Measurements from ENCODE around the gene NFATC3.

NFATC3 gene

DNA sequence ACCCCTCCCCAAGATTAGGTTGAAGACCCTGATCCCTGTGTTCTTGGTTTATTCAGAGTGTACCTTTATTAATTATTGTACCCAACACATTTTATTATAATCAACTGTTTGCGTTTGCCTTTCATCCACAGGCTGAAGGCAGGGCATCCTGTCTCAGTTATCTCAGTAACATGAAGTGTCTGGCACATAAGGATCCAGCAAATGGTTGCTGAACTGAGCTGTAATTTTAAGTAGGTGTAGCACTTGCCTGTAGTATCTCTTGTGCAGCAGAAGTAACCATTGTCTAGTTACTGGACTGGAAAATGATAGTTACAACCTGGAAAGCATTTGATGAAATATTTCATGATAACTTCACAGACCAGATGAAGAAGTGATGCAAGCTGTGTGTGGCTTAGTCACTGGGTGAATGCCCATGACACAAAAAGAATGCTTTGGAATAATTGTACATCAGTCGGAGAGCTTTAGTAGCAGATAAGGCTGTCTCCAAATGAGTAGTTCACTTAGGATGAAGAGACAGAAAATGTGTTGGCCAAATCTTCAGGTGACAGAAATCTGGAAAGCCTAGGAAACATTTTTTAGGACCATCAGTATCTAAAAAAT is 94.1 kb downstream of the NFATC3 start:
- TF ChIP-seq, protein P1, sequence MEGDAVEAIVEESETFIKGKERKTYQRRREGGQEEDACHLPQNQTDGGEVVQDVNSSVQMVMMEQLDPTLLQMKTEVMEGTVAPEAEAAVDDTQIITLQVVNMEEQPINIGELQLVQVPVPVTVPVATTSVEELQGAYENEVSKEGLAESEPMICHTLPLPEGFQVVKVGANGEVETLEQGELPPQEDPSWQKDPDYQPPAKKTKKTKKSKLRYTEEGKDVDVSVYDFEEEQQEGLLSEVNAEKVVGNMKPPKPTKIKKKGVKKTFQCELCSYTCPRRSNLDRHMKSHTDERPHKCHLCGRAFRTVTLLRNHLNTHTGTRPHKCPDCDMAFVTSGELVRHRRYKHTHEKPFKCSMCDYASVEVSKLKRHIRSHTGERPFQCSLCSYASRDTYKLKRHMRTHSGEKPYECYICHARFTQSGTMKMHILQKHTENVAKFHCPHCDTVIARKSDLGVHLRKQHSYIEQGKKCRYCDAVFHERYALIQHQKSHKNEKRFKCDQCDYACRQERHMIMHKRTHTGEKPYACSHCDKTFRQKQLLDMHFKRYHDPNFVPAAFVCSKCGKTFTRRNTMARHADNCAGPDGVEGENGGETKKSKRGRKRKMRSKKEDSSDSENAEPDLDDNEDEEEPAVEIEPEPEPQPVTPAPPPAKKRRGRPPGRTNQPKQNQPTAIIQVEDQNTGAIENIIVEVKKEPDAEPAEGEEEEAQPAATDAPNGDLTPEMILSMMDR (IDR thresholded peaks at IDR 0.05; ENCODE audit: low read depth, low read length, missing control alignments) = no peak
- DNase-seq (ENCODE audit: low read depth) = no peak
- no peak overlapping the region for H3K4me3 ChIP-seq (ENCODE audit: low read depth, low read length)

DNA sequence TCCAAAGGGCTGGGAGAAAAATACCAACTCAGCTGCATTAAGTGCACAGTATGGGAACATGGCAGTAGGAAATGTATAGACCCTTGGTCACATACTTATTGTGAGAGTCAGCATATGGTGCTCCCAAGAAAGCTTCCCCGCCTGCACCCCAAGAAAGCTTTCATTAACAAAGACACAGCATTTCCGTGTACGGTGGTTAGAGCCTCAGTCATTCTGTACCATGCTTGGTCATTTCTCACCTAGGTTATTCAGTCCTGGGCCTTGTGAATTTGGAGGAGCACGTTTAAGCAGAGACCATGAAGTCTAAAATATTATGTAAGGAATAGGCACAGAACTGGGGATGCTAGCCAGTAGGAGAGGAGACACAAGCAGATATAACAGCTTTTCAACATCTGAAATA is 94.7 kb downstream of the NFATC3 start:
- TF ChIP-seq, protein P1 (IDR thresholded peaks at IDR 0.05; ENCODE audit: low read depth, low read length, missing control alignments) = no peak
- H3K4me3 ChIP-seq (ENCODE audit: low read depth, low read length) = no peak overlapping the region
- DNase-seq (ENCODE audit: low read depth) = no peak

DNA sequence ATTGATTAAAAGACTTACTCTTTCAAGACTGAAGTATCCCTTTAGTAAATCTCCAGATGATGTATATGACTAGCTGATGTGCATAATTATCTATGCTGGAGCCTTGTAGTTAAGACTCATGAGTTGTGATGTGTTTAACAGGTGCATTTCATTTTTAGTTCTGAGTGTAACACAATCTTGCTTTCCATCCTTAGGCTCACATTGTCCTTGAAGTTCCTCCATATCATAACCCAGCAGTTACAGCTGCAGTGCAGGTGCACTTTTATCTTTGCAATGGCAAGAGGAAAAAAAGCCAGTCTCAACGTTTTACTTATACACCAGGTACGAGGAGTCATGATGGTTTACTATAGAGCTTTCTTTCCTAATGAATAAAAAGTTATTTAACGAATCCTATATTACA is 97.9 kb downstream of the NFATC3 start:
- TF ChIP-seq, protein P1 (IDR thresholded peaks at IDR 0.05; ENCODE audit: low read depth, low read length, missing control alignments) = no peak
- no peak overlapping the region for H3K4me3 ChIP-seq (ENCODE audit: low read depth, low read length)
- DNase-seq (ENCODE audit: low read depth) = no peak

DNA sequence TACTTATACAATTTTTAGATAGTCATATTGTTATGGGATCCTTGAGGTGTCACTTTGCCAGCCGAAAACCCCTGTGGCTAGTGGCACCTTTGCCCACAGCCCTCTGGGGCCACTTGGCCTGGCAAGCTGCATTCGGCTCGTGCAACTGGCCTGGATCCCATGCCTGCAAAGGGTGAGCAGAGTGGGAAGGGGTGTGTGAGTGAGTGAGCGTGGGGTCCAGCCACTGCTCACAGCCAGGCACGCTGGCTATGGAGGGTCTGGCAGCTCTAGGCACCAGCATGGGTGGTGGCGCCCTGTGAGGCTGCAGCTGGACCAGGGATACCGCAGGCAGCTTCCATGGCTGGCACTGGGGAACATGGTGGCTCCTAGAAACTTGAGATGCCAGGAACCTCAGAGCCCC is 101.7 kb downstream of the NFATC3 start:
- TF ChIP-seq, protein P1 (IDR thresholded peaks at IDR 0.05; ENCODE audit: low read depth, low read length, missing control alignments) = no peak
- H3K4me3 ChIP-seq (ENCODE audit: low read depth, low read length) = no peak overlapping the region
- DNase-seq (ENCODE audit: low read depth) = no peak

DNA sequence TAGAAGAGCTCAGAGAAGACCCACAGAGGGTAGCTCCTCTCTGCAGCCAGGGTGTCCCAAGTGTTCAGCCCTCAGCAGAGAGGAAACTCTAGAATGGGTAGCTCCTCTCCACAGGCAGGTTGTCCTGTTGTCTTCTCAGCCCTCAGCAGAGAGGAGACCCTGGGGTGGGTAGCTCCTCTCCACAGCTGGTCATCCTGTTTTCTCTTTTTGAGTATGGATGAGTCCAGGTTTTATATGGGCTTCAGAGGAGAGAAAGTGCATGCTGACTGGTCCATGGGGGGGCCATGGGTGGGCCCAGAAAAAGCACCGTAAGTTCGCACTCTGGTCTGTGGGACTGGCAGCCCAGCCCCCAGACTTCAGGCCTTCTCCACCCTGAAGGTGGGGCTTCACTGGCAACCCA is 102.3 kb downstream of the NFATC3 start:
- DNase-seq (ENCODE audit: low read depth) = no peak
- TF ChIP-seq, protein P1 (IDR thresholded peaks at IDR 0.05; ENCODE audit: low read depth, low read length, missing control alignments) = no peak
- H3K4me3 ChIP-seq (ENCODE audit: low read depth, low read length) = no peak overlapping the region

DNA sequence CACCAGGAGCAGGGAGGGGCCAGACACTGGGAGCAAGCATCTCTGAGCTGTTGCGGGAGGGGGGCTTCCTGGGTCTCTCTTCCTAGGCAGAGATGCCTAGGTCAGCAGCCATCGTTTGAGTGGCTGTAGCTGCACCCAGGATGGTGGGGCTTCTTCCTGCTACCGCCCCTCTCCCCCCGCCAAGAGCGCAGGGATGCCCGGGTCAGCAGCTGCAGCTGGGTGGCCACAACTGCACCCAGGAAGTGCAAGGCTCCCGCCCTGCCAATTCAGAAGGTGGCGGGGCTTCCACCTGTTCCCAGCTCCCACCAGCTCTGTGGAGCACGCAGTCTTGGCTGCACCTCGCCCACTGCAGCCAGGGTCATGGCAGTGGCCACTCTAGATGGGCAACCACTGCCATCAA is 103.0 kb downstream of the NFATC3 start:
- DNase-seq (ENCODE audit: low read depth) = no peak
- no peak overlapping the region for H3K4me3 ChIP-seq (ENCODE audit: low read depth, low read length)

DNA sequence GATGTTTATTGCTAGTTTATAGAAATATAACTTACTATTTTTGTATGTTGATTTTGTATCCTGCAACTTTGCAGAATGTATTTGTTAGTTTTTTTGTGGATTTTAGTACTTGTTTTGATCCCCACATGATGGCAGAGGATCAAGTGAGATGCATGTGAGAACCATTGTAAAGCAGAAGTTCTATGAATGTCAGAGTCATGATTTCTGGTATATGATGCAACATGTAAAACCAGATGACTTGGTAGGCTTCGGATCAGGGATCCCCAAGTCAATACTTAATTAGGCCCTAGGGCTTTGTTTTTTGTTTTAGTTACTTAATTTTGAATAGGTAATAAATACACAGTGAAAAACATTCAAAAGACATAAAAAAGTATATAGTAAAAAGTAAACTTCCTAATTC is 104.9 kb downstream of the NFATC3 start:
- TF ChIP-seq, protein P1 (IDR thresholded peaks at IDR 0.05; ENCODE audit: low read depth, low read length, missing control alignments) = no peak
- DNase-seq (ENCODE audit: low read depth) = no peak
- no peak overlapping the region for H3K4me3 ChIP-seq (ENCODE audit: low read depth, low read length)

More for the DNA sequence above, 103.0 kb downstream of the NFATC3 start:
- TF ChIP-seq, protein P1 (IDR thresholded peaks at IDR 0.05; ENCODE audit: low read depth, low read length, missing control alignments) = no peak
